ENCODE results near the gene ADAMTS4. TPM values are rescaled to one million over a fixed set of nuclear protein-coding genes. Genes with fewer than 3 reads are reported as not detected.

ADAMTS4 gene
- polyA plus RNA-seq, 3 donors: 5.9 to 188 (median 37.3) TPM

DNA sequence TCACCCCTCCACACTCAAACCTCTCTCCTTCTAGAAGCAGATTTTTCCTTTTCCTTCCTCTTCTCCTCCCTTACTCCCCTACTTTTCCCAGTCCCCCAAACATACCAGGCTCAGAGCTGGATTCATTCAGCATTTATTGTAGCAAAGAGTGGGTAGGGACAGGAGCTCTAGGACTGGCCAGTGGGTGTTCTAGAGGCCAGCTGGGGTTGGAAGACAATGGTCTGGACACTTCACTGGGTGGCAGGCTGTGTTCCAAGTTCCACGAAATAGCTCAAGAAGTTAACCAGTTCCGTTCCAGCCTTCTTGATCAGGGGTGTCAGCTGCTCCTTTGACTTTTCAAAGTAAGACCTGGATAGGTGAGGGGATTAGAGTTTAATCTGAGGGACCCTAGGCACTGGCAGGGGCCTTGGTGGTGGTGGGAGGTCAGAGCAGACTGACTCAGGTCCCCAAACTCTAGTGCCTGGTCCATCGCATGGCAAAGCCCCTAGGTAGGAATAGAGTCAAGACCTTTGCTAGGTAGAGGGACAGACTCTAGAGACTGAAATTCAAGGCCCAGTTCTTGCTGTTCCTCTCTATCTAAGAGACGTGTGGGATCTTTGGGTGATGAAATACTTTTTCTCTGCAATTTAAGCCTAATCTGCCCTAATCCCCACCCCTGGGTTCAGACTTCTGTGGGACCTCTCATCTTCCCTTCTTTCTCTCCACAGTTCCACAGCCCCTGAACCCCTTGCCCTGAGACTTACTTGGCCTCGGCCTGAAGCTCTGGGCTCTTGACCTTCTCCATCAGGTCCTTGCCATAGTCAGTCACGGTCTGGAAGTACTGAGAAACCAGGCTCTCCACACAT, 23.5 kb upstream of the ADAMTS4 start:
- 73 to 75% (median 74%) methylated on average over 6 of the region's 6 CpGs for WGBS, 3 donors
- H3K27ac ChIP-seq (ENCODE audit: low read depth, low read length): no peak overlapping the region

DNA sequence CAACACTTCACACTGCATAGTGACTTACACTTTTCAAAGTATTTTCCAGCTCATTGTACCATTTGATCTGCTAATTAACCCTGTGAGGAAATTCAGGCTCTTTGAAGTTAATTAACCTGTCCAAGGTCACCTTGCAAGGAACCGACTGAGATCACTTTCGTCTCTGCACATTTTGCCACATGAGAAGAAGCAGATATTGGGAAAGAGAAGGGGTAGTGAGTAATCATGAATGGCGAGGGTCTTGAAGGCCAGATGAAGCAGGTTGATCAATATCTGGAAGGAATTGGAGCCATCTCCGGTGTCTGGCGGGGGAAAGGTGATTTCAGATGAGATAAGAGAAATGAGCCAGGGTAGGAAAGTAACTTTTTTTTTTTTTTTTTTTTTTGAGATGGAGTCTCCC, 21.1 kb upstream of the ADAMTS4 start:
- 66 to 85% (median 84%) methylated on average over 5 of the region's 5 CpGs for WGBS, 3 donors
- H3K27ac ChIP-seq (ENCODE audit: low read depth, low read length): no peak overlapping the region

DNA sequence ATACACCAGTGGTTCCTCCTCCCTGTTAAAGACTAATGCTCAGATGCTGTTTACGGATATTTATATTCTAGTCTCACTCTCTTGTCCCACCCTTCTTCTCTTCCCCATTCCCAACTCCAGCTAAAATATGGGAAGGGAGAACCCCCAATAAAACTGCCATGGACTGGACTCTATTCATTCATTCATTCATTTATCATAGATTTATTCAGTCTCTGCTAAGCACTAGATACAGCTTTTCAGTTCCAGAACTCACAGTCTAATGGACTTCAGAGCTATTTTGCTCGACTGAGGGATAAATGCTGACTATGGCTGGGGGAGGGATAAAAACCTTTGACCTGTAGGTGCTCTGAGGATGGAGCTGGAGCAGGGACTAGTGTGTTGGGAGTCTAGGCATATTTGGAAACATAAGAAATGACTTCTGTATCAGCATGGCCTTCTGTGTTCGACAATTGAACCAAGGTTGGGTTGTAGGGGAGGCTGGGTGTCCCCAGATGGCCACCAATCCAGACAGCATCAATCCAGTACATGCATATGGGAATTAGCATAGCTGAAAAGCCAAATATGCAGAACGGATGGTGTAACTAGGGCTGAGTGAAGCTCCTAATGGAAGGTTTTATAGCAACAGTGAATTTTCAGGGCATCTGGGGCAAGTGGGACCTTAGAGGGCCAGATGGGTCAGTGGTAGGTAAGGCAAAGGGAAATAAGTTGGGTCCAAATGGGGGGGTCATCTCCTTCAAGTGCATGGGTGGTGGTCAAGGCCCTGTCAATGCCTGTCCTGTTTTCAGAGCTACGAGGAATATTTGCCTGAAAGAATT, 20.4 kb upstream of the ADAMTS4 start:
- H3K27ac ChIP-seq (ENCODE audit: low read depth, low read length): no peak overlapping the region
- 81 to 88% (median 81%) methylated on average over 5 of the region's 5 CpGs for WGBS, 3 donors

DNA sequence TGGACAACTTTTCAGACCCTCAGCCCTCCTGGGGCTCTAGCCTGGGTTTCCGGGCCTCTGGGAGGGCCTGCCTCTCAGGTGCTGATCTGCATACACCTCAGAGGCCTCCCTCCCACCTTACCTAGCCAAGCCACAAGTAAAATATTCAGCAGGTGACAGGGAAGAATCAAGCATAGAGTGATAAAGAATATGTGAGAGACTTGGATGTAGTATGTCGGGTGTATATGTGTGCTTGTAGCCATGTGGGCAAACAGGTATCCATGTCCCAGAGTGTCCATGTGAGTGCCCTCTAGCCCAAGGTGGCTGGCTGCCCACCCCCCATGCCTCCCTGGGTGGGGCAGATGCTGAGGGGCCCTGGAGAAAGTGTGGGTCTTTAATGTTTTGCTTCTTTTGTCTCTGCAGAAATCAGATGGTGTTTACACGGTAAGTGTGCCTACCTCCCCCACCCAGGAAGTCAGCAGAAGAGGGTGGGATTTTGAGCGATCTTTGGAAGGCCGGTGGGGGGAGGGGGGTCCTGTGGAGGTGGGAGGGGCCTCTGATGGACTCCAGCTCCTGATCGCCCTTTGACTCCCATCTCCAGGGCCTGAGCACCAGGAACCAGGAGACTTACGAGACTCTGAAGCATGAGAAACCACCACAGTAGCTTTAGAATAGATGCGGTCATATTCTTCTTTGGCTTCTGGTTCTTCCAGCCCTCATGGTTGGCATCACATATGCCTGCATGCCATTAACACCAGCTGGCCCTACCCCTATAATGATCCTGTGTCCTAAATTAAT, 19.6 kb upstream of the ADAMTS4 start:
- H3K27ac ChIP-seq (ENCODE audit: low read depth, low read length): no peak overlapping the region

DNA sequence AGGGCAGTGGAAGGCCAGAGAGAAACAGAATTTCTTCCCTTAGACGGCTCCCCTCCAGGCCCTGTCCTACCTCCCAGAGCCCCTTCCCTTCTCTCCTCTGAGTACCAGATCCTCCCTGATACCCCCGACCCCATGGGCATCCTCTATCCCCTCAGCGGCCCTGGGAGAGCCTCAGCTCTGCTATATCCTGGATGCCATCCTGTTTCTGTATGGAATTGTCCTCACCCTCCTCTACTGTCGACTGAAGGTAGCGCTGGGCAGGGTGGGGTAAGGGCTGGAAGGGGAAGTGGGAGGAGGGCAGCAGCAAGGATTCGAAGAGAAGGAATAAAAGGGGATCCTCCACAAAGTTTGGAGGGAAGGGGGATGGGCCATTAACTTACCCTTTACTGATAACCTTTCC, 19.0 kb upstream of the ADAMTS4 start:
- peak overlapping the region; percentile 13 for H3K27ac ChIP-seq (ENCODE audit: low read depth, low read length)
- WGBS, 3 donors: 52 to 61% (median 60%) methylated on average over 6 of the region's 6 CpGs

More for the DNA sequence above, 19.6 kb upstream of the ADAMTS4 start:
- 47 to 75% (median 73%) methylated on average over 8 of the region's 8 CpGs for WGBS, 3 donors

- peak overlapping the region; percentile 98 for H3K27ac ChIP-seq (ENCODE audit: low read depth, low read length)
Measured at GRCh38 chr1:161216945-161217712, 18.3 kb upstream of the ADAMTS4 start.

GRCh38 chr1:161215076-161215475, 16.2 kb upstream of the ADAMTS4 start, which contains the start of gene FCER1G:
Gene FCER1G (plus strand): TSS chr1:161215295. CDS start chr1:161215322, 27 bp downstream.
- peak within 1 kb of the TSS; percentile 77 for H3K27ac ChIP-seq (ENCODE audit: low read depth, low read length)
- 54 to 73% (median 55%) methylated on average over 10 of the region's 10 CpGs for WGBS, 3 donors

More at GRCh38 chr1:161216945-161217712, 18.3 kb upstream of the ADAMTS4 start:
- WGBS, 3 donors: 26 to 54% (median 36%) methylated on average over 7 of the region's 7 CpGs

GRCh38 chr1:161214369-161214768, 15.5 kb upstream of the ADAMTS4 start:
- WGBS, 3 donors: 72 to 94% (median 77%) methylated on average over 9 of the region's 9 CpGs
- H3K27ac ChIP-seq (ENCODE audit: low read depth, low read length): peak overlapping the region; percentile 28

DNA sequence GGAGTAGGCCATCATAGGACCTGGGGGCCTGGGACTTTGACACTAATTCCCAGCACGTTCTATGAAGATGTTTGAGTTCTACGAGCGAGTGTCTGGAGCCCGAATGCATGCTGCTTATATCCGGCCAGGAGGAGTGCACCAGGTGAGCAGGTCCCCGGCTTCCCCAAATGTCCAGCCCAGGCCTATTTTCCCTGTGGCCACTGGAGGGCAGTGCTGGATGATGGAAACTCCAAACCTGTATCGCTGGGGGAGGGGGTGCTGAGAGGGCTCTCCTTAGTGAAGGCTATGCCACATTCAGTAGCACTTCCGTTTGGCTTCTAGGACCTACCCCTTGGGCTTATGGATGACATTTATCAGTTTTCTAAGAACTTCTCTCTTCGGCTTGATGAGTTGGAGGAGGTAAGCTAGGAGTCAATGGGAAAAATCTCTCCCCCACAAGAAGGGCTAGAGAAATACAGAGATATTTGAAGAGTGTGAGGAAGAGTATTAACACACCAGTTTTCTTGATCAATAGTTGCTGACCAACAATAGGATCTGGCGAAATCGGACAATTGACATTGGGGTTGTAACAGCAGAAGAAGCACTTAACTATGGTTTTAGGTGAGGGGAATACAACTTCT, 11.0 kb upstream of the ADAMTS4 start:
- WGBS, 3 donors: 28 to 42% (median 38%) methylated on average over 11 of the region's 11 CpGs
- H3K27ac ChIP-seq (ENCODE audit: low read depth, low read length): no peak overlapping the region

GRCh38 chr1:161207173-161207572, 8.3 kb upstream of the ADAMTS4 start:
- H3K27ac ChIP-seq (ENCODE audit: low read depth, low read length): no peak overlapping the region
- WGBS, 3 donors: 65 to 75% (median 68%) methylated on average over 8 of the region's 8 CpGs

DNA sequence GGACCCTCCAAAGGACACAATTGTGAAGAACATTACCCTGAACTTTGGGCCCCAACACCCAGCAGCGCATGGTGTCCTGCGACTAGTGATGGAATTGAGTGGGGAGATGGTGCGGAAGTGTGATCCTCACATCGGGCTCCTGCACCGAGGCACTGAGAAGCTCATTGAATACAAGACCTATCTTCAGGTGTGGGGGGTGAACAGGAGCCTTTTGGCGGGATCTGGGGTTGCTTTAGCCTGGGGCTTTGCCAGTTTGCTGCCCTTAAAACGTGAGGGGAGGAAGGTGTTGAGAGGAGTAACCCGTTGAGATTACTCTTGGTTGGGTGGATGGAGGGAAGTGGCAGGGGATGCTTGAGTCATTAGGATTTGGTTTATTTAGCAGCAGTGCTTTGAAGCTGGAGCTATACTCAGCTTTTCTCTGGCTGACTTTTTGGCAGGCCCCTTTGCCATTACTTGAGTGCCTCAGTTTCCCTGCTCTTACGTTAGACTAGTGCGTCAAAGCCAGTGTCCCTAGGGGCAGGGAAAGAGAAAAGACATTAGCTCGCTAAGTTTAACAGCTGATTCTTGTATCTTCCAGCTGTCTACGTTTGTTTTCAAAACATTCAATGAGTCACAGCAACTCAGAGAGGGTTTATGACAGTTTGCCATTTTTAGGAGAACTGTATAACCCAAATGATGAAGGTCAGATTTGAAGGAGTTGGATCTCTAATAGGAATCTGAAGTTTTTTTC, 7.7 kb upstream of the ADAMTS4 start:
- WGBS, 3 donors: 81 to 91% (median 83%) methylated on average over 12 of the region's 12 CpGs
- peak overlapping the region; percentile 3 for H3K27ac ChIP-seq (ENCODE audit: low read depth, low read length)

DNA sequence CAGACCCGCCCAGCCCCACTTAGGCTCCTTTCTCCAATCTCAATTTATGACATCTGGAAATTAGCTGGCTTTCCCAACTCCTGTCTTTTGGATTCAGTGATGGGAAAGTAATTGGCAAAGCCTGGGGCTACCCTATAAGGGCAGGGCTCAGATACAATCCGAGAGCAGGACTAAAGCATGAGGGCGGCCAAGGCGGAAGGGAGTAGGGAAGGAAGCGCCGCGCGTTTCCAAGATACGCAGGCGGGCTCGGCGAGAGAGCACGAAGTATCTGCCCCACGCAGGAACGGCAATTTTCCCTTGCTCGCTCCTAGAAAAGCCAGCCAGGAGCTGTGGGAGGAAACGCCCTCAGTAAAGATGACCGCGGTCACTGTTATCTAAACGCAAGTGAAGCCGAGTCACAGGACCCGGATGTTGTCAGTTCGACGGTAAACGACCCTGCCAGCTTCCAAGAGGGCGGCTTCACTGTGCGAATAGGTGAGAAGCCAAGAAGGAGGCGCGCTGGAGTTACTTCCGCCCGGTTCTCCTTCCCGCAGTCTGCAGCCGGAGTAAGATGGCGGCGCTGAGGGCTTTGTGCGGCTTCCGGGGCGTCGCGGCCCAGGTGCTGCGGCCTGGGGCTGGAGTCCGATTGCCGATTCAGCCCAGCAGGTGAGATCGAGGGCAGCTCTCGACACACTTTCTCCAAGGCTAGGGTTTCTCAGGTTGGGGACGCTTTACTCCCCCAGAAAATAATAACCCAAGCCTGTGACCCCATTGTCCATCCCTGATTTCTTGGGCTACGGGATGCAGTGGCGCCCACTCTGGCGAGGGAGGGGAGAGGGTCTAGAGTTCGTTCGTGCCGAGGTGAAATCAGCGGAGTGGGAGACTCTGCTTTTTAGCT, 3.2 kb upstream of the ADAMTS4 start, which contains the start of gene NDUFS2:
NDUFS2 (plus strand) TSS at position 532 of the 877 bp plus-strand sequence; CDS start at position 551, 19 bp downstream.
- peak within 1 kb of the TSS; percentile 97 for H3K27ac ChIP-seq (ENCODE audit: low read depth, low read length)
- 2 to 3% (median 3%) methylated on average over 53 of the region's 53 CpGs for WGBS, 3 donors

DNA sequence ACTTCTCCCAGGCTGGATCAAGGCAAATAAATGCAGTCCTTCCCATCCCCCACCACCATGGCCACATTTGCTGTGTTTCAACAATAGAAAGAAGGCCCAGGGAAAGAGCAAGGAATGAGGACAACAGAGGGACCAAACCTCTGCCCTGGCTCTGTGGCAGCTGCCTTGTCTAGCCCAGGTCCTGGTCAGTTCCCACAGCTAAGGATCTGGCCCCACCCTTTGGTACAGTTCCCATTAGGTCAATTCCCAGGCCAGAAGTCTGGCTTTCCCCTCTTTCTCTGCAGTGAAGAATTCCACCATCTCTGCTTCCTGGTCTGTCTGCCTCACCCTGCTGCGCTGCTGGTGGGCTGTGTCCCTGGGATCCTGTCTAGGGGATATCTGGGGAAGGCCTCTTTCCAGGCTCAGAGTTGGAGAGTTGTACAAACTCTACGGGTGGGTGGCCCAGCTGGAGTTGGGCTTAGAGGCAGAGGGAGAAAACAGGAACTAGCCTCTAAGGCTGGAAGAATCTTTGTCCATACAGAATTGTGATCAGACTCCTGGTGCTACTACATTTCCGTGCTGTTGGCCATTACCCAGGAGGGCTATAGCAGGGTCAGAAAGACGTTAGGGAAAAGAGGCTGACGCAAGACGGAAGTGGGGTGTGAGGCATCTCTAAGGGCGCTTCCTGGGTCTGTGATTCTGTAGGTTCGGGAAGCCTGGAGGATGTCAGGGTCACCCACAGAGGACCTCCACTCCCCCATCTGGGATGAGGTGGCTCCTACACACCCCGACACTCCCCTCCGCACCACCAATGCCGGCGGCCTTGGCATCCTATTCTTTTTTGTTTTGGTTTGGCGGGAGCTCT, 2.4 kb upstream of the ADAMTS4 start:
- WGBS, 3 donors: 26 to 78% (median 30%) methylated on average over 13 of the region's 13 CpGs

DNA sequence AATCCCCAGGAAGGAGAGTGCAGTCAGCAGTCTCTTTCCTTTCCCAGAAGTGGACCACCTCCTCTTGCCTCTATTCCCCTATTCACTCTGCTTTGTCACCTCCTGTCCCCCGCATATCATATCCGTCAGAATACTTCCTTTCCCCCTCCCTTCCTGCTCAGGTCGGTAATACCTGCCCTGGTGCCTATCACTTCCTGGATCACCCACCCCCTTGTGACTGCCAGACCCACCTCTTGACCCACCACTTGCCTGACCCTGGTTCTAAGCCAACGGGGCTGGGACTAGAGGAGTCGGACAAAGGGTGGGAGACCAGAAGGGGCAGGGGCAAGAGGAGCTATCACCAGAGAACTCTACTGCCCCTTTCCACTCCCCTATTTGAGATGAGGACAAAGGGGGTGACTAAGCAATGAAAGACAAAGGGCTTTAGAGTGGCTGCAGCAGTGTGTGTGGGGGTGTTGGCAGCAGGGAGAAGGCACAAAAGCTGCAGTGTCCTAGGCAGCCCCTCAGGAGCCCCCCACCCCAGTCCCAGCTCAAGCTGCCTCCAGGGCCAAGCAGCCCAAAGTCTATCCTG, 1.7 kb upstream of the ADAMTS4 start:
- WGBS, 3 donors: 45 to 71% (median 65%) methylated on average over 5 of the region's 5 CpGs
- peak overlapping the region; percentile 97 for H3K27ac ChIP-seq (ENCODE audit: low read depth, low read length)

More for the DNA sequence above, 2.4 kb upstream of the ADAMTS4 start:
- peak overlapping the region; percentile 97 for H3K27ac ChIP-seq (ENCODE audit: low read depth, low read length)
